Mucosa of gallbladder (tissue), 1 donor: ENCODE data around the gene ERBB3. TPM values are rescaled to one million over a fixed set of nuclear protein-coding genes. Genes with fewer than 3 reads are reported as not detected.
A peak's percentile ranks its signal among the peaks of the same experiment; 100 is the strongest.

ENCODE experiments used
- DNase-seq: peaks from one replicate; pipeline ENCODE4 v3.0.0-alpha.2; 2020; ENCODE audit warnings: low spot score
- total RNA-seq: library from RNA; stranded (reverse); gene quantifications from one replicate; pipeline ENCODE4 v1.2.1, GENCODE V29; 2021
- donor health status: DM: no; HTN: no; CAD: no.

Gene ERBB3
- total RNA-seq, 1 donor from 2014 or later = 228 TPM

DNA sequence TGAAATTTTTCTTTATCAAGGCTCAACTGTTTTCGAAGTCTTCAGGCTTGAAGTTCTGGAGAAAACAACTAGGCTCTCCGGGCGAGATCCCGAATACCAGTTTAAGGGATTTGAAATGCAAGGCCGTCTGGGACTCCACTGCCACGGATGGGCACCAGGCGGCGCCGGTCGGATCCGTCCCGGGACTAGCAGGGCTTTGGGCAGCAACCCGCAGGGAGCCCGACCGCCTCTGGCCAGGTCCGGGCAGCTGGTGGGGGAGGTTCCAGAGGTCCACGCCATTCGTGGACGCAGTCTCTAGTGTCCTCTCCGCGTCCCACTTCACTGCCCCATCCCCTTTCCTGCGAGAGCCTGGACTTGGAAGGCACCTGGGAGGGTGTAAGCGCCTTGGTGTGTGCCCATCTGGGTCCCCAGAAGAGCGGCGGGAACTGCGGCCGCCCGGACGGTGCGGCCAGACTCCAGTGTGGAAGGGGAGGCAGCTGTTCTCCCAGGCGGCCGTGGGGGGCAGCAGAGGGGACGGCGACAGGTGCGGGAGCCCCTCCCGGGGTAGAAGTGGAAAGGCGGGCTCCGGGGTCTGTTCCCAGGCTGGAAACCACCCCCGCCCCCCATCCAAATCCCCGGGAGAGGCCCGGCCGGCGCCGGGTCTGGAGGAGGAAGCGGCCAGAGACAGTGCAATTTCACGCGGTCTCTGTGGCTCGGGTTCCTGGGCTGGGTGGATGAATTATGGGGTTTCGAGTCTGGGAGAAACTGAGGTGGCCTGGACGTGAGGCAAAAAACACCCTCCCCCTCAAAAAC, 838 bp upstream of the ERBB3 start:
- peak; percentile 88 for DNase-seq

DNA sequence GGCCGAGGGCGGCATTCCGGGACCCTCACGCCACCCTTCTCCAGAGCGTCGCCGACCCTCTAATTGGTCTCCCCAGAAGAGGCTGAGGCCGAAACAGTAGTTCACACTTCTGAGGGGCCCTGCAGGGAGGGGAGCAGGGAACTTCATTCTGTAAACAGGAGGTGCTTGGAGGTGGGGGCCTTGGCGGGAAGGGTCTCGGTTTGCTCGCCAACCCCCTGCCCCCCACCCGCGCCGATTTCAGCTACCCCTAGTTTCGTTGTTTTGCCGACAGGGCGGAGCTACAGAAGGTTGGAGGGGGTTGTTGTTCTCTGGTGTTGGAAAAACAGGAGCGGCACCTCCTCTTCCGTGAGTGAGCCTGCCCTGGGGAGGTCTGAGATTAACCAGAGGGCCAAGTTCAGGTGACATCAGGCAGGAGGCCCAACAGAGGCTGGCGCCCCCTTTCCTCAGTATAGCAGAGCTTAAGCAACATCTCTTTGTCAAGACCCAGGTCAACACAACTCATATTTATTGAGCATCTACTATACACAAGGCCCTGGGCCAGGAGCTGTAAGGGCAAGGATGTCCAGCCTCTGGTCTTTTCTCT, 682 bp downstream of the ERBB3 start:
- DNase-seq = peak; percentile 67

DNA sequence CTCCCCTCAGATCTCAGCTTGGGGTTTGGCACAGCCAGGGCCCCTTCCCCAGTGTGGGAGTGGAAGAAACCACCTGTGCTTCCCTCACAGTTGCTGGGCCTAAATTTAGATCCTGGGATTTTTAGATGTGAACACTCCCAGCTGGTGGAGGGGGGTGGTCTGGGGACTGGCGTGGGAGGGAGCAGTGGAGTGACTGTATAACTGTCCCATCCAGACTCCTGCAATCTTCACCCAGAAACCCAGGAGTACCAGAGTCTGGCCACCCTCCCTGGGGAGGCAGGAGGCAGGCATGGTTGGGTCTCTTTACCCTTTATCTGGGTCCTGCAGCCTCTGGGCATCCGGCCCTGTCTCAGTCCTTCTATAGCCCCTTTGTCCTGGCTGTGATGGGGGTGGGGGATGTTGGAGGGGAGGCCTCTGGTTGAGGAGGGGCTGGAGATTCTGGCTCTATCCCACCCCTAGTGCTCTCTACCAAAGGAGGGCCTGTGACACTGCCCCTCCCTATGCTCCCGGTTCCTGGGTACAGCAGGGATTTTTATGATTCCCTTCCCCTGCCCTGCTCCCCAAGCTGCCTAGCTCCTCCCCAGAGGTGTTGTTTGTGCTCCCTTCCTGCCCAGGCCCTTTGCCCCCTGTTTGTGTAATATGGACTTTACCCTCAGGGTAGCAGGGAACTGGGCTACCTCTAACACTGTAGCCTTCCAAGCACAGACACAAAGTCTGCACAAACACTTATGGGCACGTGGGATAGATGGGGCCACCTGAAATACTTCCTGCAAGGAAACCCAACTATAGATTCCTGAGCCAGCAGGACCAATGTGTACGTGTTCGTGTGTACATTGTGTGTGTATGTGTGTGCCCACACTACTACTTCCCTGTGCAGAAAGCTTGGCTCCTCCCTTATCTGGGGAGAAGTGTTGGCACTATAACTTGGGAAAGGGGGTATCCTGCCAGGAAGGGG, 1.7 kb downstream of the ERBB3 start:
- peak; percentile 88 for DNase-seq

DNA sequence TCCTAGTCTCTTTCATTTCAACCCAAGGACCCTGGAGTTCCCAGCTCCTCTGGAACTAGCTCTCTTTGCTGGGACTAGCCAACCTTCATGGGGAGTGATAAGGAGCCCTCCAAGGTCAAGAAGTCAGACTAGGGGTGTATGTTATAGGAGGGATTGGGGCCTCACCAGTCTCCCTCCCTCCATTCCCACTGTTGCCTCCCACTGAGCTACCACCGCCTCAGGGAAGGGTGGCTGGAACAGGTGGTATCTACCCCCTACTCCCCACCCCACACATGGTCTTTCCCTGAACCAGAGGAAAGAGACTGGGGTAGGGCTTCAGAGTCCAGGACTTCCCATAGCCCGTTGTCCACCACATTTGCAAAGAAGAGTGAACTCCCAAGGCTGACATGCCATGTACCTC, 2.4 kb downstream of the ERBB3 start:
- DNase-seq = no peak

DNA sequence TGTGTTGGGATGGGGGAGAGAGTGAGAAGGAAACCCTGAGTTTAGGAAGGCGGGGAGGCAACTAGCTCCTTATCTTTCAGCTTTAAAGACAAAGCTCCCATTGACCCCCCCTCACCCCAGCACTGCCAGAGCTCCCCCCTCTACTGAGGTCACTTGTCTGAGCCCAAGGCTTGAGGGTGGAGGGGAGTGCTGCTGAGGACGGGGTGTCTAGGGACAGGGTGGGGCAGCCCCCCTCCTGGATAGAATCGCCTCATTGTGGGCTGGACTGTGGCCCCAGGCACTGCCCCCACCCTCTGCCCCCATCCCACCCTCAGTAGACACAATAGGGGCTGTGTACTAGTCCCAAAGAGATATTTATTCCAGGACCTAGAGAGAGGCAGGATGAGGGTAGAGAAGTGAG, 3.0 kb downstream of the ERBB3 start:
- no peak for DNase-seq

DNA sequence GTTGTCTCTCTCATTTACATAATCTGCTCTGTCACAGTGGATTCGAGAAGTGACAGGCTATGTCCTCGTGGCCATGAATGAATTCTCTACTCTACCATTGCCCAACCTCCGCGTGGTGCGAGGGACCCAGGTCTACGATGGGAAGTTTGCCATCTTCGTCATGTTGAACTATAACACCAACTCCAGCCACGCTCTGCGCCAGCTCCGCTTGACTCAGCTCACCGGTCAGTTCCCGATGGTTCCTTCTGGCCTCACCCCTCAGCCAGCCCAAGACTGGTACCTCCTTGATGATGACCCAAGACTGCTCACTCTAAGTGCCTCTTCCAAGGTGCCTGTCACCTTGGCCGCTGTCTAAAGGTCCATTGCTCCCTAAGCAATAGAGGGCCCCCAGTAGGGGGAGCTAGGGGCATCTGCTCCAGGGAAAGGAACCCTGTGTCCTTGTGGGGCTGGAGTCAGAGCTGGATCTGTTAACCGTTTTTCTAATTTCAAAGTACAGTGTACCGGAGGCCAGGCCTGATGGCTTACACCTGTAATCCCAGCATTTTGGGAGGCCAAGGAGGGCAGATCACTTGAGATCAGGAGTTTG, 5.1 kb downstream of the ERBB3 start:
- DNase-seq = no peak

DNA sequence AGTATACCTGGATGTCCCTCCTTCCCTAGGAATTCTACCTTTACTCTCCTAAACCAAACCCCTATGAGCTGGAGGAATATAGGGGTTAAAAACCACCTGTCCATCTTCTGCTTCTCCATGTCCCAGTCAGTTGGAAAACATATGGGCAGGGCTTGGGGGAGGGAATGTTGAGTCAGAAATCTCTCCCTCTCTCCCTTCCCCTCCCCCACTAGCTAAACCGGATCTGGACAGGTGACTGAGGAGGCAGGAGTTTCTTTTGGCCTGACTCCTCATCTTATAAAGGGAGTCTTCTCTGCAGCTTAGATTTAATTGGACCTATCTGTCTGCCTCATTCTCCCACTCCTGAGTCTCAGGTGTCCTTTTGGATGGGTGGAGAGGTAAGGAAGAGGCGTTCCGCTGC, 6.1 kb downstream of the ERBB3 start:
- DNase-seq = peak; percentile 76

DNA sequence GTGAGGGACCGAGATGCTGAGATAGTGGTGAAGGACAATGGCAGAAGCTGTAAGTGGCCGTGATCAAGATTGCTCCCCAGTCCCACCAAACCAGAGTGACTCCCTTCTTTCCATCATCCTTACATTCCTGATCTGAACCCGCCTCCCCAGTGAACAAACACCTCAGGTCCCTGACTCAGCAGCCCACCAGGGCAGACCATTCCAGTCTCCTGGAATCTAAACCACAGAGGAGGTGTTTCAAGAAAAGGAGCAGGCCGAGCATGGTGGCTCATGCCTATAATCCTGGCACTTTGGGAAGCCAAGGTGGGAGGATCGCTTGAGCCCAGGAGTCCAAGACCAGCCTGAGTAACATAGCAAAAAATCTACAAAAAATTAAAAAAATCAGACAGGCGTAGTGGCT, 6.6 kb downstream of the ERBB3 start:
- no peak for DNase-seq

DNA sequence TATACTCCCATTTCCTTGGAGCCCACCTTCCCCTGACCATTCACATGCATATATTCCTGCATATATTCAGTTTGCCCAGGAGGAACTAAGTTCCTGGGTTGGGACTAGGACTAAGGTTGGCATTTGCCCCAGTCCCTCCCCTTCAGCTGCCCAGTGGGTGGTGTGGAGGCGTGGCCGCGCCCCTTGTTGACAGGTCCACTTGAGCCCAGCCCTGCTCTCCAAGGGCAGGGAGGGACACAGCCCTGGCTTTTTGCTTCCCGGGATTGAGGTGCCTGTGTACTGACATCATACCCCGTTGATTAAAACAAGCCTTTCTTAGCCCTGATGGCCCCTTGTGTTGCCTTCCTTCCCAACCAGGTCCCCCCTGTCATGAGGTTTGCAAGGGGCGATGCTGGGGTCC, 7.3 kb downstream of the ERBB3 start:
- DNase-seq = peak; percentile 84

DNA sequence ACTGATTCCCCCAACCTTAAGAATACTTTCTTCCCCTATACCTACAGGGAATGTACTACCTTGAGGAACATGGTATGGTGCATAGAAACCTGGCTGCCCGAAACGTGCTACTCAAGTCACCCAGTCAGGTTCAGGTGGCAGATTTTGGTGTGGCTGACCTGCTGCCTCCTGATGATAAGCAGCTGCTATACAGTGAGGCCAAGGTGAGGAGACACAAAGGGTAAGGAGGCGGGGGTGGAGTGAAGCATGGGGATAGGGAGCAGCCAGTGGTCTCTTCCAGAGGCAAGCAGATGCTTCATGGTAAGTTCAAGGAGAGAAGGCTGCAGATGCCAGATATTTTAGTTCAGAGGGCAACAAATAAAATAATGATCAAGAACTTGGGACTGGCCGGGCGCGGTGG, 17.8 kb downstream of the ERBB3 start:
- no peak for DNase-seq

DNA sequence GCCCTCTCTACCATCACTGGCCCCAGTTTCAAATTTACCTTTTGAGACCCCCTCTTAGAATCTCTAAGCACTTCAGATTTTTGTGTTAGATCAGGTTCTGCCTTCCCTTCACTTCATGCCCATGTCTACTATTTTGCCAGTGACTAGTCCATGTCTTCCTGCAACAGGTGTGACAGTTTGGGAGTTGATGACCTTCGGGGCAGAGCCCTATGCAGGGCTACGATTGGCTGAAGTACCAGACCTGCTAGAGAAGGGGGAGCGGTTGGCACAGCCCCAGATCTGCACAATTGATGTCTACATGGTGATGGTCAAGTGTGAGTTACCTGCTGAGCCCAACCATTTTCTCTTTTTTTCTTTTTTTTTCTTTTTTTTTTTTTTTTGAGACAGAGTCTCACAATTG, 18.6 kb downstream of the ERBB3 start:
- DNase-seq = no peak

DNA sequence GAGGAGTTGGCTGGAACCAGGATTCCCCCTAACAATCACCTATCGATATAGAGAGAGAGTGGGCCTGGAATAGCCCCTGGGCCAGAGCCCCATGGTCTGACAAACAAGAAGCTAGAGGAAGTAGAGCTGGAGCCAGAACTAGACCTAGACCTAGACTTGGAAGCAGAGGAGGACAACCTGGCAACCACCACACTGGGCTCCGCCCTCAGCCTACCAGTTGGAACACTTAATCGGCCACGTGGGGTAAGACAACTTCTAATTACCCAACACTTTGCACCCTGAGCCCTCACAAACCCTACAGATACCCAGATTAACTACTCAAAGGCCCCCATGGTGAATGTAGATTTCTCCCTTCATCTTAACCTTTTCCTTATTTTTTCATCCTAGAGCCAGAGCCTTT, 19.8 kb downstream of the ERBB3 start:
- no peak for DNase-seq

DNA sequence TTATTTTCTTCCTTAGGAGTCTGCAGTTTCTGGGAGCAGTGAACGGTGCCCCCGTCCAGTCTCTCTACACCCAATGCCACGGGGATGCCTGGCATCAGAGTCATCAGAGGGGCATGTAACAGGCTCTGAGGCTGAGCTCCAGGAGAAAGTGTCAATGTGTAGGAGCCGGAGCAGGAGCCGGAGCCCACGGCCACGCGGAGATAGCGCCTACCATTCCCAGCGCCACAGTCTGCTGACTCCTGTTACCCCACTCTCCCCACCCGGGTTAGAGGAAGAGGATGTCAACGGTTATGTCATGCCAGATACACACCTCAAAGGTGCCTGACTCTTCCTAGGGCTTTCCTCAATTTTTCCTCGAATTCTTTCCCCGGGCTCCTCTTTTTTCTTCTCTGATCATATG, 21.1 kb downstream of the ERBB3 start:
- DNase-seq = no peak

DNA sequence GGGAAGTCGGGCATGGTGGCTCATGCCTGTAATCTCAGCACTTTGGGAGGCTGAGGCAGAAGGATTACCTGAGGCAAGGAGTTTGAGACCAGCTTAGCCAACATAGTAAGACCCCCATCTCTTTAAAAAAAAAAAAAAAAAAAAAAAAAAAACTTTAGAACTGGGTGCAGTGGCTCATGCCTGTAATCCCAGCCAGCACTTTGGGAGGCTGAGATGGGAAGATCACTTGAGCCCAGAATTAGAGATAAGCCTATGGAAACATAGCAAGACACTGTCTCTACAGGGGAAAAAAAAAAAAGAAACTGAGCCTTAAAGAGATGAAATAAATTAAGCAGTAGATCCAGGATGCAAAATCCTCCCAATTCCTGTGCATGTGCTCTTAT, 22.7 kb downstream of the ERBB3 start:
- no peak for DNase-seq

DNA sequence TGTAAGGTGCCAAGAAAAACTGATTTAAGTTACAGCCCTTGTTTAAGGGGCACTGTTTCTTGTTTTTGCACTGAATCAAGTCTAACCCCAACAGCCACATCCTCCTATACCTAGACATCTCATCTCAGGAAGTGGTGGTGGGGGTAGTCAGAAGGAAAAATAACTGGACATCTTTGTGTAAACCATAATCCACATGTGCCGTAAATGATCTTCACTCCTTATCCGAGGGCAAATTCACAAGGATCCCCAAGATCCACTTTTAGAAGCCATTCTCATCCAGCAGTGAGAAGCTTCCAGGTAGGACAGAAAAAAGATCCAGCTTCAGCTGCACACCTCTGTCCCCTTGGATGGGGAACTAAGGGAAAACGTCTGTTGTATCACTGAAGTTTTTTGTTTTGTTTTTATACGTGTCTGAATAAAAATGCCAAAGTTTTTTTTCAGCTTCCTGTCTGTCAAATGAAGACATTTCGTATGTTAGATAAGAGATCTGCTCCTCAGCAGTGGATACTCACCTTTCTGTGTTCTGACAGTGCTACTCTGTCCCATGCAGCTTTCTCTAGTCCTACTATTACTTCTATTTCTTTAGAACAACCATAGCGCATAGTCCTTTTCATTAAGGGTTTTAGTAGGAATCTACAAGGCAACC, 23.2 kb downstream of the ERBB3 start:
- DNase-seq = no peak

DNA sequence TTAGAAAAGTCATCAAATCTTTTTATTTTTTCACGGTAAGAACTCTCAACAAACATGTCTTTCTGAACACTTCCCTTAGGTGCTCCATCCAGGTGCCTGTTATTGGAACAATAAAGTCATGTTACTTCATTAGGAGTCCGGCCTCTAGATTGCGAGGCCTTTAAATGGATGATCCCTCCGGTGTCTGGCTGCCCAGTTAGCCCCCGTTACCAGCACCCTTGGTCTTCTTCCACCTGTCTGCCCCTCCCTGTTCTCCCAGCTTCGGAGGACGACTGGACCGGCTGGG, 23.8 kb downstream of the ERBB3 start:
- no peak for DNase-seq

DNA sequence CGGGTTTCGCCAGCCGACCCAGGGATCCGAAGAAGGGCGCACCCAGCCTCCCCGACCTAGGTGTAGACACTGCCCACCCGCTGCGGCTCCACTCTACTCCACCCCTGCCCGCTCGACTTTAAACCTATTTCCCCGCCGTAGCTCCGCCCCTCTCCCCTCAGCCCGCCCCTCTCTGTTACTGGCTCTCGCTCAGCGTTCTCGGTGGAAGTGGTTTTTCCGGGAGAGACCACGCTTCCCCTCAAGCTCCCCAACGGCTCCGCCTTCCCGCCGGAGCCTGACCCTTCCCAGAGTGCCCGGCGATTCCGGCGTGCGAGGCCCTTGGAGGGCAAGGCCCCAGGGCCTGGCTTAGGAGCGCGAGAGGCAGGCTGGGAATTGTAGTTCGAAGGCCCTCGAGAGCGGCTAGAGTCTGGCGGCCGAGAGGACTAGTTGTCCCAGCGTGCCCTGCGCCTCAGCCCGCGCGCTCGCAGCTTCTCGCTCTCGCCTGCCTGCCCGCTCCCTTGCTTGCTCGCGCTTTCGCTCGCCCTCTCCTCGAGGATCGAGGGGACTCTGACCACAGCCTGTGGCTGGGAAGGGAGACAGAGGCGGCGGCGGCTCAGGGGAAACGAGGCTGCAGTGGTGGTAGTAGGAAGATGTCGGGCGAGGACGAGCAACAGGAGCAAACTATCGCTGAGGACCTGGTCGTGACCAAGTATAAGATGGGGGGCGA, 24.3 kb downstream of the ERBB3 start, which contains the start of gene PA2G4:
PA2G4 (plus strand) TSS at position 451 of the 706 bp plus-strand sequence; CDS start at position 630, 179 bp downstream.
- peak; percentile 98 for DNase-seq

DNA sequence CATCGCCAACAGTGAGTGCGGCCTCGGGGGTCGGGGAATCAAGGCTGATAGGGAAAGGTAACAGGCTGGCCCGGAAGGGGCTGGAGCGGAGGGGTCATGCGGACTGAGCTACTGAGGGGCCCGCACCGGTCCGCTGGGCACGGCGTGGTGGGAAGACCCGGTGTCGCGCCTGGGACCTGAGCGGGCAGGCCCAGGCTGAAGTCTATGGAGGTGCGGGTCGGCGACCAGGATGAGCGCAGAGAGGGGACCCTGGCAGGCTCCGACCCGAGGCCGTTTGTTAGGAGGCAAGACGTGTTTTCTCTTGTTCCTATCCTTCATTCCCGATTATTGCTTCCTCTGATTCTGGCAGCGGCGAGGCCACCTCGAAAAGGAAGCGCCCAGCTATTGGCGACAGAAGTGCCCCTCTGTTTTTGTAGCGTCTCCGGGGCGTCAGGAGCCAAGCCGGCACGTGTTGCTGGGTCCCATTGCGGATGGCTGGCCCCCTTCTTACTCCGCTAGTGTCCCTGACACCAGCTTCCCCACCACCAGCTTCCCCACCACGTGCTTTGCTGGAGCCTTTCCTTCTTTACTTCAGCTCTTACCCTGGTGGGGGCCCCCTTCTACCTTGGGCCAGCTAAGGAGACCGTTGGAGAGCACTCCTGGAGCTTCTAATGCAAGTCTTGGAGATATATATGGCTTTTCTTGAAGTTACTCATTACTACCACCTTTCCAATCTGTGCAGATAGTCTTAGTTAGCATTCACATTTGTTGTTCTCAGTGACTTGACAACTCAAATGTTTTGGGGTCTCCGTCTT, 25.0 kb downstream of the ERBB3 start:
- DNase-seq = no peak

DNA sequence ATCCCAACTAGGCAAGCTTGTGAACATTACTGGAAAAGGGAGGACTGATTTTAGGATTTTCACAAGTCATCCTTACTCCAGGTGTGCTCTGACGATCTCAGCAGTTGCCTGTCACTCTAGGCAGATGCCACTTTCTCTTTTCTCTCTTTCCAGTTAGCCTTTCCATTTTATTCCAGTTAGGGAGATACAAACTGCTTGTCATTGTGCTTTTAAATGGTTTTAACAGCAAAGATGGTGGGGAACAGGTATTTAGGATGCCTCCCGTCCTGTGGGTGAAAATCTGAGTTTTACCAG, 25.6 kb downstream of the ERBB3 start:
- no peak for DNase-seq

DNA sequence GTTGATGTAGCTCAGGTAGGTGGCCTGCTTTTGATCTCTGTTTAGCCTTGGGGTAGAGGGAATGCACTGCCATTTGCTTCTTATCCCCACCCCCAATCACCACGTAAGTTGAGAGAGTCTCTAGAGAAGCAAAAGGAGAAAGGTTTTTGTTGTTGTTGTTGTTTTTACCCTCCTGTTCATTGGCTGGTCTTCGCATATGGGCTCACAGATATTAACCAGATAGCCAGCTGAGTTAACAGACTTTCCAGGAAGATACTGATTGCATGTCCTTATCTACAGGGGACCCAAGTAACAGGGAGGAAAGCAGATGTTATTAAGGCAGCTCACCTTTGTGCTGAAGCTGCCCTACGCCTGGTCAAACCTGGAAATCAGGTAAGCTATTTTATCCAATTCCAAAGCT, 27.3 kb downstream of the ERBB3 start:
- no peak for DNase-seq

DNA sequence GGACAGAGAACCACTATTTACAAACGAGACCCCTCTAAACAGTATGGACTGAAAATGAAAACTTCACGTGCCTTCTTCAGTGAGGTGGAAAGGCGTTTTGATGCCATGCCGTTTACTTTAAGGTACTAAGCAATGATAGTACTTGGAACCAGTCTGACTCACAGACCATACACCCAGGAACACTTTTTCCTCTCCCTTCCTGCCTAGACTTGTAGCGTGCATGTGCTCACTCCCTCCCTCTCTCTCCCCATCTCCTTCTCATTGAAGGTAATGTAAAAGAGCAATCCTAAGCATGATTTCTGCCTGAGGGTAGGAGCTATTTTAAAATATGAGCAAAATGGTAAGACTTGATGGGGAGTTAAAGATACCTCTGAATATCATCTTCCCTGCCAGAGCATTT, 30.6 kb downstream of the ERBB3 start:
- no peak for DNase-seq
